GM11168 (cell line): ENCODE measurements around the gene MSH2.
"Not testable (repeated sequence)": the region's sequence is repeated elsewhere in the genome, so short reads cannot be mapped to it uniquely, and the experiment has no call there.

Experiments
- in situ Hi-C: fragments of 300-500 bp; cut with MboI; formaldehyde crosslinking; loops from one replicate; pipeline ENCODE4 v1.12.0; 2022; ENCODE audit warnings: low sequenced_read_pairs; ENCODE audit not compliant: unreplicated experiment

The MSH2 gene

GRCh38 chr2:47406649-47407330, 3.8 kb downstream of the MSH2 start:
- in situ Hi-C loops = not testable (repeated sequence)

GRCh38 chr2:47407976-47408375, 5.0 kb downstream of the MSH2 start:
- in situ Hi-C loops = not testable (repeated sequence)

- in situ Hi-C loops = no loop called here
These were observed 11.9 kb downstream of the MSH2 start for GRCh38 chr2:47414682-47415458.

- in situ Hi-C loops = no loop called here
These were observed 17.3 kb downstream of the MSH2 start for GRCh38 chr2:47420214-47420613.

GRCh38 chr2:47420683-47421082, 17.7 kb downstream of the MSH2 start:
- in situ Hi-C loops = not testable (repeated sequence)

- in situ Hi-C loops = no loop called here
These were observed 19.1 kb downstream of the MSH2 start for GRCh38 chr2:47422016-47422415.

- in situ Hi-C loops = no loop called here
These were observed 19.6 kb downstream of the MSH2 start for GRCh38 chr2:47422560-47422959.

- in situ Hi-C loops = no loop called here
These were observed 23.8 kb downstream of the MSH2 start for GRCh38 chr2:47426786-47427185.

GRCh38 chr2:47429795-47430194, 26.8 kb downstream of the MSH2 start:
- in situ Hi-C loops = no loop called here

GRCh38 chr2:47433006-47433405, 30.1 kb downstream of the MSH2 start:
- in situ Hi-C loops = not testable (repeated sequence)

GRCh38 chr2:47433445-47433844, 30.5 kb downstream of the MSH2 start:
- in situ Hi-C loops = not testable (repeated sequence)

- in situ Hi-C loops = no loop called here
These were observed 34.3 kb downstream of the MSH2 start for GRCh38 chr2:47437287-47437686.

- in situ Hi-C loops = no loop called here
These were observed 35.1 kb downstream of the MSH2 start for GRCh38 chr2:47438106-47438505.

- in situ Hi-C loops = no loop called here
These were observed 35.8 kb downstream of the MSH2 start for GRCh38 chr2:47438783-47439182.

- in situ Hi-C loops = no loop called here
These were observed 48.8 kb downstream of the MSH2 start for GRCh38 chr2:47451790-47452189.

GRCh38 chr2:47452761-47453160, 49.8 kb downstream of the MSH2 start:
- in situ Hi-C loops = no loop called here

- in situ Hi-C loops = not testable (repeated sequence)
These were observed 51.9 kb downstream of the MSH2 start for GRCh38 chr2:47454818-47455217.

GRCh38 chr2:47455411-47455810, 52.5 kb downstream of the MSH2 start:
- in situ Hi-C loops = no loop called here

- in situ Hi-C loops = no loop called here
These were observed 53.9 kb downstream of the MSH2 start for GRCh38 chr2:47456851-47457250.

- in situ Hi-C loops = no loop called here
These were observed 54.3 kb downstream of the MSH2 start for GRCh38 chr2:47457268-47457667.

- in situ Hi-C loops = no loop called here
These were observed 56.1 kb downstream of the MSH2 start for GRCh38 chr2:47459021-47459420.

GRCh38 chr2:47460766-47461165, 57.8 kb downstream of the MSH2 start:
- in situ Hi-C loops = no loop called here
